ENCODE measurements around the gene AHCYL2.

DNA sequence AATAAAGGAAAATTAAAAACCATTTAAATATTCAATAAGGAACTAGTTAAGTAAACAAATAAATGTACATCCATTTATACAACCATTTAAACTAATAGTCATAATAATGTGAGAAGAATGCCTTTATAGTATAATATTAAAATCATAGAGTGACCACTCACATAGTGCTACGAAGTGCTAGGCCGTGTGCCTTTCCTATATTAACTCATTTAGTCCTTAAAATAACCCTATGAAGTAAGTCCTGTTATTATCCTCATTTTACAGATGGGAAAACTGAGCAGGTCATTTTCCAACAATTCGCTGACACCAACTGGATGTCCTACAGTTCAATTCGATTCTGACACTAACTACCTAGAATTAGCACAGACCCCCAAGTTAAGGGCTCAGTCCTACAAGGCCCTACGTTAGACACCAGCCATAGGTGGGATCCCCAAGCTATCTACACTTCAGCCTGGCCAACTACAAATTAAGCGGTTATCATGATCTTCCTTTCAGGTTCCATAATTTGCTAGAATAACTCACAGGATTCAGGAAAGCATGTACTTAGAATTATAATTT lies 213.5 kb downstream of the AHCYL2 start:
- TF ChIP-seq, protein P1, sequence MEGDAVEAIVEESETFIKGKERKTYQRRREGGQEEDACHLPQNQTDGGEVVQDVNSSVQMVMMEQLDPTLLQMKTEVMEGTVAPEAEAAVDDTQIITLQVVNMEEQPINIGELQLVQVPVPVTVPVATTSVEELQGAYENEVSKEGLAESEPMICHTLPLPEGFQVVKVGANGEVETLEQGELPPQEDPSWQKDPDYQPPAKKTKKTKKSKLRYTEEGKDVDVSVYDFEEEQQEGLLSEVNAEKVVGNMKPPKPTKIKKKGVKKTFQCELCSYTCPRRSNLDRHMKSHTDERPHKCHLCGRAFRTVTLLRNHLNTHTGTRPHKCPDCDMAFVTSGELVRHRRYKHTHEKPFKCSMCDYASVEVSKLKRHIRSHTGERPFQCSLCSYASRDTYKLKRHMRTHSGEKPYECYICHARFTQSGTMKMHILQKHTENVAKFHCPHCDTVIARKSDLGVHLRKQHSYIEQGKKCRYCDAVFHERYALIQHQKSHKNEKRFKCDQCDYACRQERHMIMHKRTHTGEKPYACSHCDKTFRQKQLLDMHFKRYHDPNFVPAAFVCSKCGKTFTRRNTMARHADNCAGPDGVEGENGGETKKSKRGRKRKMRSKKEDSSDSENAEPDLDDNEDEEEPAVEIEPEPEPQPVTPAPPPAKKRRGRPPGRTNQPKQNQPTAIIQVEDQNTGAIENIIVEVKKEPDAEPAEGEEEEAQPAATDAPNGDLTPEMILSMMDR (IDR thresholded peaks at IDR 0.05), result no peak
- TF ChIP-seq POLR2A (IDR thresholded peaks at IDR 0.05), result no peak
